ENCODE data around the gene MERTK. TPM values are rescaled to one million over a fixed set of nuclear protein-coding genes. Genes with fewer than 3 reads are reported as not detected.

The MERTK gene
- total RNA-seq, 4 donors from 2014 or later = 3.4 to 9.7 (median 4.9) TPM

DNA sequence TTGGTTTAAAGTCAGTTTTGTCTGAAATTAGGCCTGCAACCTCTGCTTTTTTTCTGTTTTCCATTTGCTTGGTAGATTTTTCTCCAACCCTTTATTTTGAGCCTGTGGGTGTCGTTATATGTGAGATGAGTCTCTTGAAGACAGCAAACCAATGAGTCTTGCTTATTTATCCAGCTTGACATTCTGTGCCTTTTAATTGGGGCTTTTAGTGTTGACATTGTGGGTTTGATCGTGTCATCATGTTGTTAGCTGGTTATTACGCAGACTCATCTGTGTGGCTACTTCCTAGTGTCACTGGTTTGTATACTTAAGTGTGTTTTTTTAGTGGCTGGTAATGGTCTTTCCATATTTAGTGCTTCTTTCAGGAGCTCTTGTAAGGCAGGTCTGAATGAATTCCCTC lies 175.5 kb downstream of the MERTK start:
- intact Hi-C loops (cut with DNase I; ENCODE audit: low total_unique reads) = no loop called here
- no peak overlapping the region for H3K4me3 ChIP-seq (ENCODE audit: low read depth, poor library complexity, severe bottlenecking)
- WGBS, 2 donors = 93 to 97% methylated on average over 3 of the region's 3 CpGs
- no peak for TF ChIP-seq POLR2A (IDR thresholded peaks at IDR 0.05)
- TF ChIP-seq, protein P1, sequence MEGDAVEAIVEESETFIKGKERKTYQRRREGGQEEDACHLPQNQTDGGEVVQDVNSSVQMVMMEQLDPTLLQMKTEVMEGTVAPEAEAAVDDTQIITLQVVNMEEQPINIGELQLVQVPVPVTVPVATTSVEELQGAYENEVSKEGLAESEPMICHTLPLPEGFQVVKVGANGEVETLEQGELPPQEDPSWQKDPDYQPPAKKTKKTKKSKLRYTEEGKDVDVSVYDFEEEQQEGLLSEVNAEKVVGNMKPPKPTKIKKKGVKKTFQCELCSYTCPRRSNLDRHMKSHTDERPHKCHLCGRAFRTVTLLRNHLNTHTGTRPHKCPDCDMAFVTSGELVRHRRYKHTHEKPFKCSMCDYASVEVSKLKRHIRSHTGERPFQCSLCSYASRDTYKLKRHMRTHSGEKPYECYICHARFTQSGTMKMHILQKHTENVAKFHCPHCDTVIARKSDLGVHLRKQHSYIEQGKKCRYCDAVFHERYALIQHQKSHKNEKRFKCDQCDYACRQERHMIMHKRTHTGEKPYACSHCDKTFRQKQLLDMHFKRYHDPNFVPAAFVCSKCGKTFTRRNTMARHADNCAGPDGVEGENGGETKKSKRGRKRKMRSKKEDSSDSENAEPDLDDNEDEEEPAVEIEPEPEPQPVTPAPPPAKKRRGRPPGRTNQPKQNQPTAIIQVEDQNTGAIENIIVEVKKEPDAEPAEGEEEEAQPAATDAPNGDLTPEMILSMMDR (IDR thresholded peaks at IDR 0.05) = no peak
- no peak for DNase-seq (ENCODE audit: low spot score in 2 of 2)

DNA sequence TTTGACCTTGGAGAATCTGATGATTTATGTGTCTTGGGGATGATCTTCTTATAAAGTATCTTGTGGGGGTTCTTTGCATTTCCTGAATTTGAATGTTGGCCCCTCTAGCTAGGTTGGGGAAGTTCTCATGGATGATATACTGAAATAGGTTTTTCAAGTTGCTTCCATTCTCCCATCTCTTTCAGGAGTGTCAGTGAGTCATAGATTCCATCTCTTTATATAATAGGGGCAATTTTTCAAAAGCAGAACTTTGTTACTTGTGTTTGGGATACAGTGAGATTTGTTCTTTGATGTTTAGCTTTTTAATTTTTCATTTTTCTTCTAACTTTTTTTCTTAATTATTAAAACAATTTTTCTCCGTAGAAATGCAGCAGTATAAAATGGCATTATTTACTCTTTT lies 176.1 kb downstream of the MERTK start:
- intact Hi-C loops (cut with DNase I; ENCODE audit: low total_unique reads) = no loop called here
- no peak overlapping the region for H3K4me3 ChIP-seq (ENCODE audit: low read depth, poor library complexity, severe bottlenecking)
- 95% methylated on average over 1 of the region's 1 CpG for WGBS, 2 donors
- no peak for DNase-seq (ENCODE audit: low spot score in 2 of 2)
- TF ChIP-seq, protein P1 (IDR thresholded peaks at IDR 0.05) = no peak
- TF ChIP-seq POLR2A (IDR thresholded peaks at IDR 0.05) = no peak

DNA sequence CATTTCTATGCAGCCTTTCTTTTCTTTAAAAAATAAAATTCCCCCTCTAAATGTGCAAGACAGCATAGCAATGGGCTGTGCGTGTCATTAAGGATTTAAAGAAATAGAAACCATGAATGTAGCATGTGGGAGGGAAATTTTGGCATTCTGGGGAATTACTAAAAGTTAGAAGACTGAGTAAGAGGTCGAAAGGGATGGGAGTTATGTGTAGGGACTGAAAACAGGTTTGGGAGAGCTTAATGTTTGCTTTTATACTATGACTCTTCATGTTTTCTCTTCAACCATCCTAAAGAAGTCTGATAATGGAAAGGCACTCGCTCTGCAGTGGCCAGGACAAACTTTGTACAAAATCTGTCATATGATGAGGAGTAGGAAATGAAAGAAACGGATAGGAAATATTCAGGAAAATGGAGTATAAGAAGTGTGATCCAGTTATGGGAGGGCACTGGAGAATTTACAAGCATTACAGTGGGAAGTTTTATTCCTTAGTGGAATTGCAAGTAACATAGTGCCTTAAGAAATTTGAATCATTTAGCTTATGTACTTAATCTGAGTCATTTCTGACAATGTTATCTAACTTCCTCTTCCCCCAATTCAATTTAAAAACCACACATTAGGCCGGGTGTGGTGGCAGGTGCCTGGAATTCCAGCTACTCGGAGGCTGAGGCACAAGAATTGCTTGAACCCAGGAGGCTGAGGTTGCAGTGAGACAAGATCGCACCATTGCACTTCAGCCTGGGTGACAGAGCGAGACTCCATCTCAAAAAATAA lies 177.3 kb downstream of the MERTK start:
- TF ChIP-seq, protein P1 (IDR thresholded peaks at IDR 0.05) = no peak
- no peak for TF ChIP-seq POLR2A (IDR thresholded peaks at IDR 0.05)
- H3K4me3 ChIP-seq (ENCODE audit: low read depth, poor library complexity, severe bottlenecking) = no peak overlapping the region
- WGBS, 2 donors = 82 to 83% methylated on average over 8 of the region's 8 CpGs
- DNase-seq (ENCODE audit: low spot score in 2 of 2) = no peak
- intact Hi-C loops (cut with DNase I; ENCODE audit: low total_unique reads) = no loop called here

DNA sequence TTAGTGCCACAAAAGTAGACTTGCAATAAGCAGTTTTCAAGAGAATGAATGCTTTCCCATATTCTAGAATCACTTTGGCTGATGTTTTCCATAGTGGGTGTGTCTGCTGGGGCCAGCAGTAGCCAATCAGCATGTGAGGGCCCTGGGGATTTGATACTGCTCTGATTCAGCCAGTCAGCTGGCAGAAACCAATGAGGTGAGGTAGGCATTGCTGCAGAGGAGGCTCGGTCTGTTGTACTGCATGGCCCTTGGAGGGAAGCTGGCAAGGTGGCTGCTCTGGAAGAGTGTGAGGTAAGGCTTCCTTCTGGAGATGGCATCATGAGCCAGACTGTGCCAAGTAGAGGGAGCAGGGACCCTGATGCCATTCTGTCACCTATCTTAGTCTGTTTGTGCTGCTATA lies 179.4 kb downstream of the MERTK start:
- no peak overlapping the region for H3K4me3 ChIP-seq (ENCODE audit: low read depth, poor library complexity, severe bottlenecking)
- no peak for DNase-seq (ENCODE audit: low spot score in 2 of 2)
- TF ChIP-seq POLR2A (IDR thresholded peaks at IDR 0.05) = no peak
- intact Hi-C loops (cut with DNase I; ENCODE audit: low total_unique reads) = no loop called here
- 78% methylated on average over 1 of the region's 1 CpG for WGBS, 2 donors

Other genes starting within 250 kb of the MERTK start
- 10 to 100 TPM; 35.8 to 48.2 (median 42.7) TPM for gene ANAPC1, start 14.4 kb upstream of the MERTK start, total RNA-seq
- 10 to 100 TPM; 21.5 to 27.0 (median 24.7) TPM for gene TMEM87B, start 156.7 kb downstream of the MERTK start, total RNA-seq
- gene FBLN7, start 239.8 kb downstream of the MERTK start, total RNA-seq = 10 to 100 TPM in 1 of 4 donors, 1 to 10 TPM in 3; 3.6 to 10.2 (median 5.9) TPM